OCI-LY1 (cell line): ENCODE measurements around the gene KLHL28.

ENCODE experiments used
- H2AFZ ChIP-seq: fragments of 200-600 bp; sonication (generic), shearing (Covaris generic); 2 replicates; pipeline ENCODE4 v1.6.0; 2014; ENCODE audit warnings: antibody characterized with exemption, mild to moderate bottlenecking, low read length
- H3F3A ChIP-seq: fragments of 200-600 bp; sonication (generic), shearing (Covaris generic); 2 replicates; pipeline ENCODE4 v1.6.0; 2014; ENCODE audit warnings: mild to moderate bottlenecking, antibody characterized with exemption, low read length, moderate library complexity; ENCODE audit not compliant: insufficient read depth
- H3K27ac ChIP-seq: fragments of 200-600 bp; sonication (generic); 2 replicates; pipeline ENCODE4 v1.5.1; 2014; ENCODE audit warnings: low read length, mixed run types, mild to moderate bottlenecking, low read depth; ENCODE audit not compliant: poor library complexity, severe bottlenecking
- H3K27me3 ChIP-seq: fragments of 200-600 bp; sonication (generic); 2 replicates; pipeline ENCODE4 v1.6.0; 2014; ENCODE audit warnings: antibody characterized with exemption, mild to moderate bottlenecking, low read length, moderate library complexity; ENCODE audit not compliant: insufficient read depth
- H3K36me3 ChIP-seq: fragments of 200-600 bp; sonication (generic); 2 replicates; pipeline ENCODE4 v1.6.1; 2014; ENCODE audit warnings: mild to moderate bottlenecking, antibody characterized with exemption, low read length, moderate library complexity, mixed read lengths; ENCODE audit not compliant: insufficient read depth
- H3K4me1 ChIP-seq: fragments of 200-600 bp; sonication (generic); 2 replicates; pipeline ENCODE4 v1.5.1; 2014; ENCODE audit warnings: mild to moderate bottlenecking, low read length, moderate library complexity; ENCODE audit not compliant: insufficient read depth, severe bottlenecking
- H3K4me2 ChIP-seq: fragments of 200-600 bp; sonication (generic), shearing (Covaris generic); 2 replicates; pipeline ENCODE4 v1.6.1; 2014; ENCODE audit warnings: low read length
- H3K4me3 ChIP-seq: fragments of 200-600 bp; sonication (generic); 2 replicates; pipeline ENCODE4 v1.5.1; 2014; ENCODE audit warnings: low read length, low read depth, mild to moderate bottlenecking, mixed read lengths; ENCODE audit not compliant: poor library complexity, severe bottlenecking
- H3K79me2 ChIP-seq: fragments of 200-600 bp; shearing (Covaris generic); 2 replicates; pipeline ENCODE4 v1.6.1; 2016; ENCODE audit warnings: mixed run types, low read length, mixed read lengths; ENCODE audit not compliant: insufficient read depth
- H3K9ac ChIP-seq: fragments of 200-600 bp; sonication (generic), shearing (Covaris generic); 2 replicates; pipeline ENCODE4 v1.6.1; 2014; ENCODE audit warnings: mild to moderate bottlenecking, low read length, mixed read lengths
- H3K9me2 ChIP-seq: fragments of 200-600 bp; sonication (generic), shearing (Covaris generic); 2 replicates; pipeline ENCODE4 v1.6.1; 2014; ENCODE audit warnings: low read depth, mild to moderate bottlenecking, low read length, mixed read lengths
- H3K9me3 ChIP-seq: fragments of 200-600 bp; shearing (Covaris generic); 2 replicates; pipeline ENCODE4 v1.6.1; 2014; ENCODE audit warnings: low read length, mixed read lengths
- H4K20me1 ChIP-seq: fragments of 200-600 bp; sonication (generic), shearing (Covaris generic); 2 replicates; pipeline ENCODE4 v1.6.0; 2016; ENCODE audit warnings: mild to moderate bottlenecking, low read length; ENCODE audit not compliant: insufficient read depth
- CTCF ChIP-seq: fragments of 200-600 bp; sonication (generic), shearing (Covaris generic); IDR thresholded peaks from 2 replicates; pipeline ENCODE4 v1.5.1; 2017; ENCODE audit warnings: mild to moderate bottlenecking, antibody characterized with exemption, low read length, moderate library complexity, mixed read lengths
- EZH2 ChIP-seq: fragments of 200-600 bp; sonication (generic), shearing (Covaris generic); IDR thresholded peaks from 2 replicates; pipeline ENCODE4 v1.8.0; 2017; ENCODE audit warnings: borderline replicate concordance, mixed run types, mild to moderate bottlenecking, antibody characterized with exemption, low read length, moderate library complexity, mixed read lengths

KLHL28 gene

GRCh38 chr14:44979740-44980356, 18.1 kb upstream of the KLHL28 start:
- Histone ChIP-seq H3K9me3 (no peaks in the 10 kb centered on the region; the same call in 1 of the 2 replicates), H2AFZ (no peak overlapping the region), H3K9ac (no peak overlapping the region), H3K4me2 (no peak overlapping the region), H3K27ac (no peak overlapping the region), H3K9me2 (no peaks in the 10 kb centered on the region), H3K4me3 (no peak overlapping the region), H3F3A (no peaks in the 10 kb centered on the region), H3K4me1 (peaks cover 8% of the 10 kb centered on the region), H3K27me3 (no peaks in the 10 kb centered on the region), H3K79me2 (peaks cover 30% of the 10 kb centered on the region), H4K20me1 (no peaks in the 10 kb centered on the region), H3K36me3 (no peaks in the 10 kb centered on the region)
- no peak for TF ChIP-seq EZH2
- TF ChIP-seq CTCF = no peak

- Histone ChIP-seq H3K9me3 (no peaks in the 10 kb centered on the region; the same call in 1 of the 2 replicates), H4K20me1 (no peaks in the 10 kb centered on the region), H3K27me3 (no peaks in the 10 kb centered on the region), H3K79me2 (peaks cover 36% of the 10 kb centered on the region), H3K9ac (no peak overlapping the region), H3K27ac (no peak overlapping the region), H3K4me2 (no peak overlapping the region), H3K4me3 (no peak overlapping the region), H3K4me1 (peaks cover 8% of the 10 kb centered on the region), H3K9me2 (no peaks in the 10 kb centered on the region), H2AFZ (no peak overlapping the region), H3F3A (no peaks in the 10 kb centered on the region), H3K36me3 (no peaks in the 10 kb centered on the region)
- TF ChIP-seq CTCF (no peak), EZH2 (no peak)
Observed at GRCh38 chr14:44979273-44979672, 17.5 kb upstream of the KLHL28 start.

GRCh38 chr14:44971459-44971858, 9.7 kb upstream of the KLHL28 start:
- no peak overlapping the region for H3K4me3 ChIP-seq
- no peaks in the 10 kb centered on the region for H4K20me1 ChIP-seq
- H3K27ac ChIP-seq = no peak overlapping the region
- H3K27me3 ChIP-seq = no peaks in the 10 kb centered on the region
- peaks cover 14% of the 10 kb centered on the region for H3K4me1 ChIP-seq
- H3K79me2 ChIP-seq = peaks cover 91% of the 10 kb centered on the region
- H3F3A ChIP-seq = no peaks in the 10 kb centered on the region; the same call in 1 of the 2 replicates
- H3K36me3 ChIP-seq = peaks cover 32% of the 10 kb centered on the region
- no peak overlapping the region for H3K9ac ChIP-seq
- TF ChIP-seq EZH2 = no peak
- TF ChIP-seq CTCF = no peak
- peaks cover 10% of the 10 kb centered on the region for H3K9me3 ChIP-seq
- H3K4me2 ChIP-seq = no peak overlapping the region
- H3K9me2 ChIP-seq = no peaks in the 10 kb centered on the region
- H2AFZ ChIP-seq = no peak overlapping the region
